Activated CD4-positive, alpha-beta T cell treated with anti-CD3 and anti-CD28 coated beads, Interleukin-2, amount 50 U/mL, for 24 hours (primary cell): ENCODE data around the gene CAPN5.
"Not testable (repeated sequence)": the region's sequence is repeated elsewhere in the genome, so short reads cannot be mapped to it uniquely, and the experiment has no call there.

ENCODE experiments used
- DNase-seq, 2 donors: peaks; one replicate each; pipeline ENCODE4 v3.0.0-alpha.2; 2020; ENCODE audit warnings: low read depth in 1 of 2, low spot score in 1 of 2

CAPN5 gene

DNA sequence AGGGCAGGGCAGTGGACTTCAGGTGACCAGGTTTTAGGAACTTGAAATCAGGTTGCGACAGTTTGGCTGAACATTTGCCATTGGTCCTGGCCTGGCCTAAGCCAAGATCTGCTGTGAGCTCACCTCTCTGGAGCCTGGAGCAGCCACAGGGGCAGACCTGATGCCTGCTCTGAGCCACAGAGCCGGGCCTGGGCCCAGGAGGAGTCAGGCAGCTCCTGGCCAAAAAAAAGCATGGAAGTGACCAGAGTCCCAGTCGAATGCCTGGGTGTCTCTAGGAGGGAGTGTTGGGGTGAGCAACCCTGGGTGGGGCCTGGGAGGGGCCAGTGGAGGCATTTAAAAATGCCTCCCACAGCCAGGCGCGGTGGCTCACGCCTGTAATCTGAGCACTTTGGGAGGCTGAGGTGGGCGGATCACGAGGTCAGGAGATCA is 29.8 kb downstream of the CAPN5 start:
- no peak for DNase-seq

- not testable (repeated sequence) for DNase-seq
These were observed 30.4 kb downstream of the CAPN5 start for GRCh38 chr11:77097180-77097579.

- no peak for DNase-seq
These were observed 33.6 kb downstream of the CAPN5 start for GRCh38 chr11:77100166-77101042.

- DNase-seq: no peak
These were observed 34.3 kb downstream of the CAPN5 start for GRCh38 chr11:77101043-77101537.

DNA sequence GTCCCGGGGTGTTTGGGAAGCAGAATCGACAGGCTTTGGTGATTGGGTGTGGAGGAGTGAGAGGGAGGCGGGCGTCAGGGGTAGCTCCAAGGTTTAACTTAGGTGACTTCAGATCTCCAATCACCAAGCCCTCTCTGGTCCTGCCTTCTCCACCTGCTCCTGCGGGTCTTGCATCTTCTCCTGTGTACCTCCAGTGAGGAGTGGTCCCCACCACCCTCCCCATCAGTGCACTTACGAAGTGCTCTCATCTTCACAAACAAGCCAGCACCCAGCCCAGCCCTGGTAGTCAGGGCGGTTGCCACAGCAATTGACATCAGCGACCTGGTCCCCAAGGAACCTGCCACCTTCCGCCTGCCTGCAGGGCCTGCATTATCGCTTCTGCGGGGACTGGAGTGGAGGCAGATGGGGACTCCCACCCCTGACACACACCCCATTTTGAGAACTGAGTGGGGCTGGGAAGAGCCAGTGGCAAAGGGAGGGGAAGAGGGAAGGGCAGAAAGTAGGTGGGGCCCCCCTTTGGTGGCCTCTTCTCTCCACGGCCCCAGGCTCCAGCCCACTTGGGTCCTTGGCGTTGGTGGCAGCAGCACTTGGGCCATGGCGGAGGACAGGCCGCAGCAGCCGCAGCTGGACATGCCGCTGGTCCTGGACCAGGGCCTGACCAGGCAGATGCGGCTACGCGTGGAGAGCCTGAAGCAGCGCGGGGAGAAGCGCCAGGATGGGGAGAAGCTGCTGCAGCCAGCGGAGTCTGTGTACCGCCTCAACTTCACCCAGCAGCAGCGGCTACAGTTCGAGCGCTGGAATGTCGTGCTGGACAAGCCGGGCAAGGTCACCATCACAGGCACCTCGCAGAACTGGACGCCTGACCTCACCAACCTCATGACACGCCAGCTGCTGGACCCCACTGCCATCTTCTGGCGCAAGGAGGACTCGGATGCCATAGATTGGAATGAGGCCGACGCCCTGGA is 35.8 kb downstream of the CAPN5 start, which contains the start of gene OMP:
Gene OMP (plus strand): TSS at position 595 of the 965 bp plus-strand sequence. CDS start 0 bp downstream, at position 595.
- DNase-seq: no peak

GRCh38 chr11:77103319-77103718 is 36.5 kb downstream of the CAPN5 start:
- no peak for DNase-seq

DNA sequence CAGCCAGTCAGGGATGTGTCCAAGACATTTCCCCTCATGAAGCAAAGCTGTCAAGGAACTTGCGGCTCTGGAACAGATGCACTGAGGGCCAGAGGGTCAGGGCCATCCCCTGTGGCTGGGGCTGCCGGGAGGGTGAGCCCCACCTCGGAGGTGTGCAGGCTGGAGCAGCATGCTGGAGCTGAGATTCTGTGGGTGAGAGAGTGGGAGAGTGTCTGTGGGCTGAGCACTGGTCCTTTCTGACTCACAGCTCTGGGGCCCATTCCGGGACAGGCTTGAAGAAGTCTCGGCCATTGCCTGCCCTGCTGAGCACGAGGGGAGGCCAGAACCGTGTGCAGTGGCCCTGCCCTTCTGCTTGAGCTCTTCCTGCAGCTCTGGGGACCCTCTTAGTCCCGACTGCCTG is 38.0 kb downstream of the CAPN5 start:
- no peak for DNase-seq

- no peak for DNase-seq
These were observed 39.5 kb downstream of the CAPN5 start for GRCh38 chr11:77106321-77106720.

GRCh38 chr11:77106759-77107158 is 40.0 kb downstream of the CAPN5 start:
- DNase-seq: no peak

GRCh38 chr11:77107950-77108349 is 41.2 kb downstream of the CAPN5 start:
- no peak for DNase-seq

GRCh38 chr11:77108436-77108835 is 41.7 kb downstream of the CAPN5 start:
- no peak for DNase-seq

DNA sequence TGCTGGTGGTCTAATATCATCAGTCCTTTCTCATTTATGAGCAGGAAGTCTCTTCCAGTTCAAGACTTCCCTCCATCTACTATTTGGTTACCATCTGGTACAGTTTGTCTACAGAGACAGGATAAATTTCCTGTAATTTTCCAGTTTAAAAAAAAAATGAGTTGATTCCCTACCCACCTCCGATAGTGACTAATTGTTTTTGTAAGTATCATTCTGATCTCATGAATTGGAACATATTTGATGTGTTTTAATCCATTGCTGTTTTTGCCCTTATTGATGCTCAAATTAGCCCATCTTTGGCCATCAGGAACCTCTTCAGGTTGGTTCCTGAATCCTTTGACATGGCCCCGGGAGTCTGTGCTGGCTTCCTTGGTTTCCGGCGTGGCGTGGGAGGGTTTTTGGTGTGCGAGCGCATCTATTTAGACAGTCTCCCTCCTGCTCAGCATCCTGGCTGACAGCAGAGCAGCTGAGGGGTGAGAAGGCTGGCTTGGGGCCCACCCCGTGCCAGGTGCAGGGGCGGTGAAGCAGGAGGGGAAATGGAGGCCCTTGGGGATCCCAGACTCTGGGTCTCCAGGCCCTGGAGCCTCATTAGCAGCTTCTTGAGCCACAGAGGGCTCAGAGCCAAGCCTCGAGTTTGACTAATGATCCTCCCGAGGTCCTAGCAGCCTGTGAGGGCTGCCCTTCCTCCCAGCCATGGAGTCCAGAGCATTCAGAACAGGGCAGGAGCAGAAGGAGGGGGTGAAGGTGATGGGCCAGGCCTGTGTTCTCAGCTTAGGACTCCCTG is 42.7 kb downstream of the CAPN5 start:
- no peak for DNase-seq

DNA sequence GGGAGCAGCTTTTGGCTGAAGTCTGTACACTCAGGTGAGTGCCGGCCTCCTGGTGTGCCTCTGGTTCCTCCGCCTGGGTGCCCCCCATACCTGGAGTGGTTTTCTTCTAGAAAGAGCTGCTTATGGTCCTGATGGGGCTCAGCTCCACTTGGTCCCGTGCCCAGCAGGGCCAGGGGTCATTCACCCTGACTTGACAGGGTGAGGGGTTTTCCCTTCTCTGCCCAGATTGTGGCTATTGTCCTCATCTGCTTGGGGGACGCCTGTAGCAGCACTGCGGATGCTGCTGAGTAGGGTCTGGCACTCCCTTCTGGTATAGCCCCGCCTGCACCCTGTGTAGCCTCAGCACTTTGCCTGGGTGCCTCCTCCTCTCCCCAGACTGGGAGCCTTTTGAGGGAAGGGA is 44.1 kb downstream of the CAPN5 start:
- DNase-seq: no peak

GRCh38 chr11:77111277-77111676 is 44.5 kb downstream of the CAPN5 start:
- DNase-seq: no peak

DNA sequence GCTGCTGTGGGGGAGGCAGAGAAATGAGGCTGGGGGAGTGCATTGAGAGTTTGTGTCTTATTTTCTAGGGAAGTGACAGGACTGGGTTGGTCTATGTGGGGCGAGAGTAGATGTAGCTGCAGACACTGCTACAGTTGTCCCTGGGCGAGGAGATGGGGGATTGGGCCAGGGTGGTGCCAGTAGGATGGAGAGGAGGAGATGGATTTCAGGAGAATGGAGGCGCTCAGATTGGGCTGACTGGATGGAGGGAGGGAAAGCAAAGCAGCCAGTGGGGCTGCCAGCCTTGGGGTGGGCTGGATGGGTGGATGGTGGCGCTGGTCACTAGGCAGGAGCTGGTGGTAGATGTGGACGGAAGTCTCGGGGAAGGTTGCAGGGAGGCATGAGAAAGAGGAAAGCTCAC is 45.2 kb downstream of the CAPN5 start:
- DNase-seq: no peak

GRCh38 chr11:77112641-77113381 is 46.0 kb downstream of the CAPN5 start:
- no peak for DNase-seq

DNA sequence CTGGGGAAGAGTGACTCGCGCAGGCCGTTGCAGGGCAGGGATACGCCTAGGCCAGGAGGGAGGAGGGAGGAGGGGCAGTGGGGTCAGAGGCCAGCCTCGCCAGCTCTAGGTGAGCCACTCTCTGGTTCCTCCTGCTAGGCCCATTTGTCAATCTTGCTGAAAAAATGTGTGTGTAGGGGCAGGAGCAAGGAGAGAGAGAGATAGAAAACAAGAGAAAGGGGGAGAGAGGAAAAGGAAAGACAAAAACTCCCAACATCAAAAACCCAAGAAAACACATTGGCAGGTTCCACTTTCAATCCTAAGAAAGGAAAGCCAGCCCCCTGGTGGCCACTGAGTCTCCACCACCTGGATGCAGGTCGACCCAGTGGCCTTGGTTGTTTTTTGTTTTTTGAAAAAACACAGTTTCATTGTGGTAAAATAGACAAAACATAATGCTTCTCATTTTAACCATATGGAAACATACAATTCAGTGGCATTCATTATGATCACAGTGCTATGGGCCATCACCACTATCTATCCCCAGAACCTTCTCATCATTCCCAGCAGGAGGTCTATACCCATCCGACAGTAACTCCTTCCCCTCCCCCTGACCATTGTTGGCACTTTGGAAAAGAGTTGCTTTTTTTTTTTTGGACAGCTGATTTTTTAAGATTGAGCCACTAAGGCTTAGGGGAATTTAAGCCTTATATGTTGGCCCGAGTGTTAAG is 46.8 kb downstream of the CAPN5 start:
- DNase-seq: no peak

DNA sequence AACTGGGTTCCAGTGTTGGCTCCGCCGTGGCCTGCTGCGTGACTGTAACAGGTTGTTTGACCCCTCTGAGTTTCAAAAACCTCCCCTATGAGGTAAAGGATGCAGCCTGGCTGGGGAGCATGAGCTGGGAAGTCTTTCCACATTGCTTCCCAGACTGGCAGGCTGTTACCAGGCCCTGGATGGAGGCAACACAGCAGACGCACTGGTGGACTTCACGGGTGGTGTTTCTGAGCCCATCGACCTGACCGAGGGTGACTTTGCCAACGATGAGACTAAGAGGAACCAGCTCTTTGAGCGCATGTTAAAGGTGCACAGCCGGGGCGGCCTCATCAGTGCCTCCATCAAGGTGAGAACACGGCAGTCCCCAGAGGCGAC is 47.3 kb downstream of the CAPN5 start:
- DNase-seq: no peak

- no peak for DNase-seq
These were observed 48.4 kb downstream of the CAPN5 start for GRCh38 chr11:77115181-77115611.
